Motor neuron (in vitro differentiated cells): Measurements from ENCODE around the gene RNF13. TPM values are rescaled to one million over a fixed set of nuclear protein-coding genes. Genes with fewer than 3 reads are reported as not detected.
"Not testable (repeated sequence)": the region's sequence is repeated elsewhere in the genome, so short reads cannot be mapped to it uniquely, and the experiment has no call there.

Source experiments
- ATAC-seq, 8 experiments: fragments of 200-7000 bp; cut with Tn5 transposase; replicated peaks in 6 of 8; 2 replicates each; pipeline ENCODE4 v1.8.0; 2021; ENCODE audit warnings: mild to moderate bottlenecking in 8 of 8, moderate library complexity in 8 of 8
- H3K27ac ChIP-seq, 2 donors: fragments of 250-450 bp; sonication (Bioruptor Pico); 2 replicates each; pipeline ENCODE4 v1.9.0; 2021; ENCODE audit warnings: antibody characterized with exemption in 2 of 2, mild to moderate bottlenecking in 2 of 2, moderate library complexity in 1 of 2
- H3K4me1 ChIP-seq, 2 donors: fragments of 250-450 bp; sonication (Bioruptor Pico); replicated peaks in 1 of 2; 2 replicates each; pipeline ENCODE4 v1.6.1; 2021; ENCODE audit warnings: antibody characterized with exemption in 2 of 2, mild to moderate bottlenecking in 2 of 2, moderate library complexity in 1 of 2
- H3K4me3 ChIP-seq, 5 donors: fragments of 250-450 bp; sonication (Bioruptor Pico); 2 replicates each; pipeline ENCODE4 v1.9.0; 2021; ENCODE audit warnings: antibody characterized with exemption in 5 of 5, mild to moderate bottlenecking in 5 of 5, moderate library complexity in 4 of 5
- WGBS, 10 experiments: fragments of 450-650 bp; shearing (Covaris generic); methylation state at CpG; one replicate each; pipeline ENCODE4 v1.0.0; 2022; 5-methylcytosine and 5-hydroxymethylcytosine counted together
- in situ Hi-C, 9 experiments: fragments of 400-800 bp; cut with MboI; loops; one replicate each; pipeline ENCODE4 v1.15.0; 2021; ENCODE audit warnings: low sequenced_read_pairs in 9 of 9, low pct_unique_long_range_greater_than_20kb in 2 of 9; ENCODE audit not compliant: unreplicated experiment in 9 of 9
- total RNA-seq, 8 experiments: library from RNA; unstranded; fragments of 300-600 nt; gene quantifications; 2 replicates each; pipeline versions ENCODE4 v1.2.3 to v1.2.4, GENCODE V29; 2022

RNF13 gene
- total RNA-seq, 8 experiments from 2014 or later, result 22.5 to 112 (median 36.7) TPM

GRCh38 chr3:149830902-149831301 is 17.9 kb downstream of the RNF13 start:
- ATAC-seq, result no peak
- H3K4me3 ChIP-seq, result no peak overlapping the region
- in situ Hi-C loops, result no loop called here
- H3K4me1 ChIP-seq, result no peaks in the 10 kb centered on the region
- no peak overlapping the region for H3K27ac ChIP-seq
- WGBS, 10 experiments, result 40 to 100% (median 94%) methylated on average over 1 to 2 of the region's 2 CpGs; no CpG with 5 or more reads in 7 of the 10 experiments

GRCh38 chr3:149831321-149831720 is 18.3 kb downstream of the RNF13 start:
- Histone ChIP-seq H3K27ac (no peak overlapping the region), H3K4me3 (no peak overlapping the region), H3K4me1 (no peaks in the 10 kb centered on the region)
- in situ Hi-C loops, result no loop called here
- no peak for ATAC-seq
- 17 to 100% (median 95%) methylated on average over 1 to 4 of the region's 4 CpGs for WGBS, 10 experiments

- Histone ChIP-seq H3K27ac (no peak overlapping the region), H3K4me3 (no peak overlapping the region), H3K4me1 (no peaks in the 10 kb centered on the region)
- in situ Hi-C loops, result no loop called here
- WGBS, 10 experiments, result 83 to 100% (median 100%) methylated on average over 1 of the region's 1 CpG; no CpG with 5 or more reads in 2 of the 10 experiments
- ATAC-seq, result no peak
Observed at GRCh38 chr3:149832086-149832485, 19.1 kb downstream of the RNF13 start.

- Histone ChIP-seq H3K4me1 (no peaks in the 10 kb centered on the region), H3K27ac (no peak overlapping the region), H3K4me3 (no peak overlapping the region)
- 50 to 100% (median 100%) methylated on average over 1 to 2 of the region's 2 CpGs; no CpG with 5 or more reads in 3 of the 10 experiments for WGBS, 10 experiments
- in situ Hi-C loops, result no loop called here
- ATAC-seq, result no peak
Observed at GRCh38 chr3:149833241-149833640, 20.2 kb downstream of the RNF13 start.

- in situ Hi-C loops, result not testable (repeated sequence)
Observed at GRCh38 chr3:149838491-149838890, 25.5 kb downstream of the RNF13 start.

GRCh38 chr3:149839469-149839868 is 26.5 kb downstream of the RNF13 start:
- H3K27ac ChIP-seq, ATAC-seq, H3K4me3 ChIP-seq, H3K4me1 ChIP-seq, in situ Hi-C loops: not testable (repeated sequence)
- 80 to 100% (median 100%) methylated on average over 1 to 3 of the region's 3 CpGs; no CpG with 5 or more reads in 2 of the 10 experiments for WGBS, 10 experiments

More at GRCh38 chr3:149838491-149838890, 25.5 kb downstream of the RNF13 start:
- H3K4me3 ChIP-seq, H3K27ac ChIP-seq, H3K4me1 ChIP-seq, ATAC-seq: not testable (repeated sequence)
- WGBS, 10 experiments, result 92 to 94% methylated on average over 2 of the region's 3 CpGs; no CpG with 5 or more reads in 8 of the 10 experiments

GRCh38 chr3:149839896-149840295 is 26.9 kb downstream of the RNF13 start:
- no peak overlapping the region for H3K4me3 ChIP-seq
- ATAC-seq, result no peak
- no peak overlapping the region for H3K27ac ChIP-seq
- in situ Hi-C loops, result no loop called here
- H3K4me1 ChIP-seq, result no peaks in the 10 kb centered on the region
- WGBS, 10 experiments, result 62 to 100% (median 95%) methylated on average over 2 to 3 of the region's 3 CpGs; no CpG with 5 or more reads in 1 of the 10 experiments

- WGBS, 10 experiments, result 80 to 100% (median 100%) methylated on average over 1 to 2 of the region's 2 CpGs; no CpG with 5 or more reads in 2 of the 10 experiments
- Histone ChIP-seq H3K4me1 (no peaks in the 10 kb centered on the region), H3K4me3 (no peak overlapping the region), H3K27ac (no peak overlapping the region)
- in situ Hi-C loops, result no loop called here
- ATAC-seq, result no peak
Observed at GRCh38 chr3:149843502-149843901, 30.5 kb downstream of the RNF13 start.

- Histone ChIP-seq H3K27ac (no peak overlapping the region), H3K4me1 (no peaks in the 10 kb centered on the region), H3K4me3 (no peak overlapping the region)
- in situ Hi-C loops, result no loop called here
- WGBS, 10 experiments, result 70 to 100% (median 90%) methylated on average over 1 to 2 of the region's 2 CpGs; no CpG with 5 or more reads in 3 of the 10 experiments
- no peak for ATAC-seq
Observed at GRCh38 chr3:149844091-149844490, 31.1 kb downstream of the RNF13 start.

- Histone ChIP-seq H3K27ac (no peak overlapping the region), H3K4me1 (no peaks in the 10 kb centered on the region), H3K4me3 (no peak overlapping the region)
- WGBS, 10 experiments, result 40 to 100% (median 88%) methylated on average over 1 of the region's 1 CpG; no CpG with 5 or more reads in 1 of the 10 experiments
- in situ Hi-C loops, result no loop called here
- no peak for ATAC-seq
Observed at GRCh38 chr3:149845570-149846244, 32.7 kb downstream of the RNF13 start.

GRCh38 chr3:149848238-149848637 is 35.2 kb downstream of the RNF13 start:
- Histone ChIP-seq H3K4me3 (no peak overlapping the region), H3K4me1 (no peaks in the 10 kb centered on the region), H3K27ac (no peak overlapping the region)
- 67 to 100% (median 86%) methylated on average over 1 of the region's 1 CpG; no CpG with 5 or more reads in 1 of the 10 experiments for WGBS, 10 experiments
- in situ Hi-C loops, result no loop called here
- no peak for ATAC-seq

- ATAC-seq, result no peak
Observed at GRCh38 chr3:149848688-149849087, 35.7 kb downstream of the RNF13 start.

GRCh38 chr3:149850787-149851584 is 38.0 kb downstream of the RNF13 start:
- no peak overlapping the region for H3K27ac ChIP-seq
- ATAC-seq, result no peak

More at GRCh38 chr3:149848688-149849087, 35.7 kb downstream of the RNF13 start:
- in situ Hi-C loops, result no loop called here
- Histone ChIP-seq H3K4me1 (no peaks in the 10 kb centered on the region), H3K27ac (no peak overlapping the region), H3K4me3 (no peak overlapping the region)
- 56 to 100% (median 80%) methylated on average over 1 of the region's 1 CpG; no CpG with 5 or more reads in 3 of the 10 experiments for WGBS, 10 experiments

More at GRCh38 chr3:149850787-149851584, 38.0 kb downstream of the RNF13 start:
- no peaks in the 10 kb centered on the region for H3K4me1 ChIP-seq
- 78 to 100% (median 97%) methylated on average over 2 to 6 of the region's 6 CpGs for WGBS, 10 experiments
- in situ Hi-C loops, result no loop called here
- H3K4me3 ChIP-seq, result no peak overlapping the region
